Endothelial cell of umbilical vein (primary cell): Measurements from ENCODE around the gene DDIT3. TPM values are rescaled to one million over a fixed set of nuclear protein-coding genes. Genes with fewer than 3 reads are reported as not detected.

Experiments
- BruUV-seq: library from RNA; stranded (reverse); fragments of 400-500 nt; replicated peaks from 2 replicates; lab custom pipeline; 2021; lab: Mats Ljungman, UMichigan
- CTCF ChIA-PET: fragments of 300-600, 350-600 bp; sonication (Branson Sonifier 250); formaldehyde crosslinking; loops from one replicate; lab custom pipeline; 2021; ENCODE audit warnings: antibody characterized with exemption, inconsistent platforms; lab: Charles Lee
- POLR2A ChIA-PET: fragments of 300-600, 350-600 bp; sonication (Branson Sonifier 250); formaldehyde crosslinking; loops from one replicate; lab custom pipeline; 2021; ENCODE audit warnings: antibody characterized with exemption, inconsistent platforms; lab: Charles Lee
- DNase-seq: peaks from one replicate; pipeline ENCODE4 v3.0.0-alpha.2; 2011; ENCODE audit warnings: low read depth, low spot score
- FAIRE-seq: peaks from 2 replicates; lab custom pipeline; 2011; peaks lifted over from hg19 to GRCh38; lab: Jason Lieb, UNC
- H2AFZ ChIP-seq: 2 replicates; pipeline ENCODE4 v1.6.0; 2012; ENCODE audit warnings: low read depth, low read length, control low read depth, inconsistent platforms
- H3K27ac ChIP-seq: 2 replicates; pipeline ENCODE4 v1.5.1; 2011; ENCODE audit warnings: low read depth, mild to moderate bottlenecking, control low read depth, low read length, moderate library complexity; ENCODE audit not compliant: insufficient read depth
- H3K27me3 ChIP-seq, 2 experiments: 2 replicates each; pipeline versions ENCODE4 v1.6.0 to v1.6.1; 2011; ENCODE audit warnings: low read length in 2 of 2, mixed read lengths in 1 of 2; ENCODE audit not compliant: control insufficient read depth in 2 of 2, insufficient read depth in 2 of 2
- H3K36me3 ChIP-seq, 2 experiments: 2 replicates in 1 of 2; 3 replicates in 1 of 2; pipeline ENCODE4 v1.5.1; 2011; ENCODE audit warnings: low read length in 2 of 2, mild to moderate bottlenecking in 1 of 2, moderate library complexity in 1 of 2; ENCODE audit not compliant: control insufficient read depth in 2 of 2, insufficient read depth in 2 of 2; ENCODE audit errors: extremely low read depth in 1 of 2
- H3K4me1 ChIP-seq: 3 replicates; pipeline ENCODE4 v1.5.1; 2011; ENCODE audit warnings: mild to moderate bottlenecking, low read length; ENCODE audit not compliant: control insufficient read depth, insufficient read depth; ENCODE audit errors: extremely low read depth
- H3K4me2 ChIP-seq: 2 replicates; pipeline ENCODE4 v1.6.1; 2011; ENCODE audit warnings: low read length, control low read depth, mixed read lengths; ENCODE audit not compliant: insufficient read depth
- H3K4me3 ChIP-seq, 3 experiments: fragments of 200-600 bp in 1 of 3; sonication (generic), shearing (Covaris generic) in 1 of 3; replicated peaks in 1 of 3; 2 replicates each; pipeline ENCODE4 v1.5.1; 2011 to 2016; ENCODE audit warnings: control low read depth in 3 of 3, low read length in 3 of 3, mild to moderate bottlenecking in 2 of 3, inconsistent platforms in 1 of 3, low read depth in 1 of 3, moderate library complexity in 1 of 3; ENCODE audit not compliant: insufficient read depth in 1 of 3
- H3K79me2 ChIP-seq: 2 replicates; pipeline ENCODE4 v1.6.0; 2012; ENCODE audit warnings: low read length, inconsistent platforms; ENCODE audit not compliant: control insufficient read depth, insufficient read depth
- H3K9ac ChIP-seq: replicated peaks from 2 replicates; pipeline ENCODE3; 2011; ENCODE audit warnings: low read length, control low read depth; ENCODE audit not compliant: insufficient read depth; ENCODE audit errors: extremely low read depth
- H3K9me1 ChIP-seq: replicated peaks from 3 replicates; pipeline ENCODE4 v1.6.0; 2011; ENCODE audit warnings: mild to moderate bottlenecking, low read length; ENCODE audit not compliant: control insufficient read depth, insufficient read depth; ENCODE audit errors: extremely low read depth
- H3K9me3 ChIP-seq: replicated peaks from 2 replicates; pipeline ENCODE4 v1.5.1; 2012; ENCODE audit warnings: low read length, inconsistent platforms; ENCODE audit not compliant: control insufficient read depth, insufficient read depth
- H4K20me1 ChIP-seq: replicated peaks from 2 replicates; pipeline ENCODE3; 2011; ENCODE audit warnings: mild to moderate bottlenecking, low read length; ENCODE audit not compliant: control insufficient read depth, insufficient read depth; ENCODE audit errors: extremely low read depth
- EZH2 ChIP-seq: IDR thresholded peaks from 2 replicates; pipeline ENCODE4 v1.6.1; 2012; ENCODE audit warnings: borderline replicate concordance, low read depth, mild to moderate bottlenecking, moderate library complexity, low read length, inconsistent platforms; ENCODE audit not compliant: severe bottlenecking
- FOS ChIP-seq: IDR thresholded peaks from 2 replicates; pipeline ENCODE4 v1.6.1; 2011; ENCODE audit warnings: mild to moderate bottlenecking, low read length, moderate library complexity, borderline replicate concordance; ENCODE audit not compliant: insufficient read depth
- GATA2 ChIP-seq: IDR thresholded peaks from 2 replicates; pipeline ENCODE4 v1.7.0; 2011; ENCODE audit warnings: low read depth, mild to moderate bottlenecking, moderate library complexity, mixed read lengths, low read length; ENCODE audit not compliant: insufficient read length, insufficient read depth
- JUN ChIP-seq: IDR thresholded peaks from 2 replicates; pipeline ENCODE4 v1.6.1; 2011; ENCODE audit warnings: borderline replicate concordance, low read depth; ENCODE audit not compliant: insufficient read length, insufficient read depth
- MYC ChIP-seq: IDR thresholded peaks from one replicate; pipeline ENCODE4 v1.6.1; 2011; ENCODE audit warnings: mild to moderate bottlenecking, low read depth, low read length
- POLR2A ChIP-seq: IDR thresholded peaks from 2 replicates; pipeline ENCODE4 v1.6.1; 2012; ENCODE audit warnings: low read depth, mild to moderate bottlenecking, control low read depth, low read length
- POLR2AphosphoS5 ChIP-seq: IDR thresholded peaks from 2 replicates; pipeline ENCODE4 v1.6.1; 2012; ENCODE audit warnings: low read depth, mild to moderate bottlenecking, control low read depth, low read length, moderate library complexity; ENCODE audit not compliant: insufficient read depth
- dilution Hi-C: fragments of 300-500 bp; cut with MboI; formaldehyde crosslinking; loops from one replicate; pipeline ENCODE4 v1.15.0; 2019; ENCODE audit warnings: low sequenced_read_pairs; ENCODE audit not compliant: extremely low pct_ligation_motif_present
- intact Hi-C: fragments of 100-400 bp; cut with micrococcal nuclease; formaldehyde crosslinking; loops from one replicate; pipeline ENCODE4 v1.10.0; 2022
- polyA plus RNA-seq, 4 experiments: library from polyadenylated mRNA; depleted of rRNA in 3 of 4; stranded (reverse) in 3 of 4; unstranded in 1 of 4; fragments of >200 nt; gene quantifications; 2 replicates each; pipeline versions ENCODE4 v1.2.1 to v1.2.3, GENCODE V29; 2011 to 2012; ENCODE audit warnings: missing spikeins in 1 of 4
- total RNA-seq: library from RNA; stranded (reverse); gene quantifications from 2 replicates; pipeline ENCODE4 v1.2.3, GENCODE V29; 2021
- TF ChIP-seq, protein P1 (sequence below), 2 donors: IDR thresholded peaks; 1 replicate in 1 of 2; 2 replicates in 1 of 2; pipeline ENCODE4 v1.5.1; 2011; ENCODE audit warnings: low read length in 2 of 2, mild to moderate bottlenecking in 2 of 2, moderate library complexity in 2 of 2, control low read depth in 1 of 2, inconsistent platforms in 1 of 2, low read depth in 1 of 2; ENCODE audit not compliant: insufficient read depth in 1 of 2; ENCODE audit errors: extremely low read depth in 1 of 2
- TF ChIP-seq, protein P2 (sequence below): IDR thresholded peaks from 2 replicates; pipeline ENCODE4 v1.6.1; 2011; ENCODE audit not compliant: insufficient read depth, insufficient read length

Gene DDIT3
- total and polyA plus RNA-seq, 2 donors (not counting 3 experiments of a cell fraction or from before 2014, with no cell fraction given) = 13.7 to 22.0 TPM

- peaks cover 0 to 2% of the 10 kb centered on the region in 2 experiments for H3K27me3 ChIP-seq
- no peak for TF ChIP-seq POLR2A
- no peak for TF ChIP-seq MYC
- TF ChIP-seq GATA2 = no peak
- no peak for TF ChIP-seq POLR2AphosphoS5
- TF ChIP-seq, protein P1, sequence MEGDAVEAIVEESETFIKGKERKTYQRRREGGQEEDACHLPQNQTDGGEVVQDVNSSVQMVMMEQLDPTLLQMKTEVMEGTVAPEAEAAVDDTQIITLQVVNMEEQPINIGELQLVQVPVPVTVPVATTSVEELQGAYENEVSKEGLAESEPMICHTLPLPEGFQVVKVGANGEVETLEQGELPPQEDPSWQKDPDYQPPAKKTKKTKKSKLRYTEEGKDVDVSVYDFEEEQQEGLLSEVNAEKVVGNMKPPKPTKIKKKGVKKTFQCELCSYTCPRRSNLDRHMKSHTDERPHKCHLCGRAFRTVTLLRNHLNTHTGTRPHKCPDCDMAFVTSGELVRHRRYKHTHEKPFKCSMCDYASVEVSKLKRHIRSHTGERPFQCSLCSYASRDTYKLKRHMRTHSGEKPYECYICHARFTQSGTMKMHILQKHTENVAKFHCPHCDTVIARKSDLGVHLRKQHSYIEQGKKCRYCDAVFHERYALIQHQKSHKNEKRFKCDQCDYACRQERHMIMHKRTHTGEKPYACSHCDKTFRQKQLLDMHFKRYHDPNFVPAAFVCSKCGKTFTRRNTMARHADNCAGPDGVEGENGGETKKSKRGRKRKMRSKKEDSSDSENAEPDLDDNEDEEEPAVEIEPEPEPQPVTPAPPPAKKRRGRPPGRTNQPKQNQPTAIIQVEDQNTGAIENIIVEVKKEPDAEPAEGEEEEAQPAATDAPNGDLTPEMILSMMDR (IDR thresholded peaks at IDR 0.05; ENCODE audit: extremely low read depth in 1 of 2, insufficient read depth in 1 of 2, low read depth in 1 of 2, low read length in 2 of 2) = no peak
- no peak for TF ChIP-seq FOS
- TF ChIP-seq, protein P2, sequence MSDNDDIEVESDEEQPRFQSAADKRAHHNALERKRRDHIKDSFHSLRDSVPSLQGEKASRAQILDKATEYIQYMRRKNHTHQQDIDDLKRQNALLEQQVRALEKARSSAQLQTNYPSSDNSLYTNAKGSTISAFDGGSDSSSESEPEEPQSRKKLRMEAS = no peak
- no peak for TF ChIP-seq JUN
- TF ChIP-seq EZH2 = no peak
- no peak overlapping the region for H3K4me3 ChIP-seq
- no TSS peak for BruUV-seq
- H3K4me1 ChIP-seq = no peaks in the 10 kb centered on the region
- H3K9me1 ChIP-seq = no peaks in the 10 kb centered on the region
- H4K20me1 ChIP-seq = no peaks in the 10 kb centered on the region
- no peaks in the 10 kb centered on the region for H3K9me3 ChIP-seq
- no peak overlapping the region for H3K9ac ChIP-seq
- ChIA-PET POLR2A (no interaction called here), CTCF (interaction anchor here (0.9 kb wide), 1 partner anchor 15 kb away, joined by 5 read pairs; no protein-coding TSS in a partner anchor)
- H3K36me3 ChIP-seq = no peaks in the 10 kb centered on the region
- H3K4me2 ChIP-seq = no peak overlapping the region
- no peaks in the 10 kb centered on the region for H3K79me2 ChIP-seq
- no peak for DNase-seq
- H3K27ac ChIP-seq = no peak overlapping the region
- H2AFZ ChIP-seq = no peak overlapping the region
- intact Hi-C loops (no loop called here), dilution Hi-C loops (no loop called here)
- no peak for FAIRE-seq
Observed at GRCh38 chr12:57568838-57569237, 48.5 kb upstream of the DDIT3 start.
